Brain microvascular endothelial cell (primary cell): ENCODE data around the gene SMAD3.

Experiments used
- DNase-seq: peaks from one replicate; pipeline ENCODE4 v3.0.0-alpha.2; 2020
- H3K27ac ChIP-seq: fragments of 250-450 bp; sonication (Bioruptor Pico); 2 replicates; pipeline ENCODE4 v1.5.1; 2020; ENCODE audit warnings: mild to moderate bottlenecking, moderate library complexity
- H3K27me3 ChIP-seq: fragments of 250-450 bp; sonication (Bioruptor Pico); replicated peaks from 2 replicates; pipeline ENCODE4 v1.5.1; 2020; ENCODE audit warnings: mild to moderate bottlenecking
- H3K36me3 ChIP-seq: fragments of 250-450 bp; sonication (Bioruptor Pico); replicated peaks from 2 replicates; pipeline ENCODE4 v1.5.1; 2020; ENCODE audit warnings: mild to moderate bottlenecking
- H3K4me3 ChIP-seq: 2 replicates; pipeline ENCODE4 v1.5.1; 2011; ENCODE audit warnings: low read depth, mild to moderate bottlenecking, control low read depth, low read length, moderate library complexity
- CTCF ChIP-seq: IDR thresholded peaks from 2 replicates; pipeline ENCODE4 v1.5.1; 2011; ENCODE audit warnings: low read depth, mild to moderate bottlenecking, moderate library complexity, low read length, control low read depth, inconsistent platforms; ENCODE audit errors: missing control alignments
- in situ Hi-C: cut with HindIII; loops from 2 replicates; pipeline ENCODE4 v1.10.0; 2017; ENCODE audit warnings: low sequenced_read_pairs, low pct_ligation_motif_present

SMAD3 gene

DNA sequence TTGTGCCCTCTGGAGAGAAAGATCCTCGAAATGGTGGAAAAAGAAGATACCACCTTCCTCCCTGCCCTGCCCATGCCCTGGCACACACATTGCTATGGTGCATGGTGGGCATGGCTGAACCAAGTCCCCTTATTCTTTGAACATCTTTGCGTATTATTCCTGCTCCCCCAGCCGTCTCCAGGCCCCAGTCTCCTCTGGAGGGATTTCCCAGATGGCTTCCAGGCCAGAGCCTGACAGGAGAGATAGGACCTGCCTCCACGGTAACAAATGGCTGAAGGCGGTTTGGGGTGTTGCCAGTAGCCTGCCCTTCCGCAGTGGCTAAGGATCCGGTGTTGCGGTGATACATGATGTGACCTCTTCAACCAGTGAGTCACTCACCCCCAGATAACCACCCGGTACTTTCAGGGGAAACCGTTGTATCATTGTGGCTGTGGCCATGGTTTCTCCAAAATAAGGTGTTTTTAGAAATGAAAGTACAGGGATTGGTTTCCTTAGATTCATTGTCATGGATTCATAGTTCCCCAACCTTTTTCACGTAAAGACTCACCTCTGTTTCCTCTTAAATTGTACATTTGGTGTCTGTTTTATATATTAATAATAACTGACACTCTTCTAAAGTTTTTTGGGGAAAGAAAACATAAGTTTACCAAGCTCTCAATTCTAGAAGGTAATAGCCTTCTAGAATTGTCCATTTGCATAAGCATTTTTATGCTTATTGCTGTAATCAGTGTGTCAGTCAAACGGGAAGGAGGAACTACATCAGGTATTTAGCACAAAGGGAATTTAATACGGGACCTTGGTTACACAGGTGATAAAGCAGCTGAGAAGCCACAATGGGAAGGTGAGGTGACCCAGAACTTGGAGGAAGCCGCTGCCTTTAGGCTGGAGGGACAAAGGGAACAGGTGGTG is 25.9 kb downstream of the SMAD3 start:
- Histone ChIP-seq H3K36me3 (peaks cover 66% of the 10 kb centered on the region), H3K27me3 (no peaks in the 10 kb centered on the region), H3K27ac (peak overlapping the region; percentile 91), H3K4me3 (no peak overlapping the region)
- TF ChIP-seq CTCF = no peak
- in situ Hi-C loops = no loop called here
- peak; percentile 97 for DNase-seq

DNA sequence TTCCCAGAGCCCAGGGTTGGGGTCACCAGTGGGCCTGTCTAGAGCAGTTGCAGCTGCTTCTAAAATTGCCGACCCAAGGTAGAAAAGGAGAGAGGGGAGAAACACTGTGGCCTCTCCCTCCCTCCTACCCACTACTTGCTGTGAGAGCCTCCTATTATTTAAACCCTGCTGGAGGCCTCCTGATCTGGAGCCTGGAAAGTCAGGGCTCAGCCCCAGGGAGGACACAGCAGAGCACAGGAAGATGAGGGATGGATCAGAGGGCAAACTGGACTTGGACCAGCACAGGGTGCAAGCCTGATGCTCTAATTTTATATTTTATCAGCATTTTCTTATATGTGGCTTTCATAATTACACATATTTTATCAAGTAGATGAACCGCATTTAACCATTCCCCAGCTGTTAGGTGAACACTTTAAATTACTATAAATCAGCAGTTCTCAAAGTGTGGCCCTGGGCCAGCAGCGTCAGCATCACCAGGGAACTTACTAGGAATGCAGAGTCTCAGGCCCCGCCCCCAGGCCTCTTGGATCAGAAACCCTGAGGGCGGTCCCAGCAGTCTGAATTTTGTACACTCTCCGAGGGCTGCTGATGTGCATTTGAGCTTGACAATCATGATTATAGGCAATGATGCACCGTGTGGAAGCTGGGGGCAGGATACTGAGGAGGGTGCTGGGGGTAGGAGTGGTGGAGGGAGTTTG is 26.7 kb downstream of the SMAD3 start:
- TF ChIP-seq CTCF = no peak
- peaks cover 68% of the 10 kb centered on the region for H3K36me3 ChIP-seq
- in situ Hi-C loops = no loop called here
- no peaks in the 10 kb centered on the region for H3K27me3 ChIP-seq
- H3K4me3 ChIP-seq = no peak overlapping the region
- DNase-seq = no peak
- peak overlapping the region; percentile 91 for H3K27ac ChIP-seq

DNA sequence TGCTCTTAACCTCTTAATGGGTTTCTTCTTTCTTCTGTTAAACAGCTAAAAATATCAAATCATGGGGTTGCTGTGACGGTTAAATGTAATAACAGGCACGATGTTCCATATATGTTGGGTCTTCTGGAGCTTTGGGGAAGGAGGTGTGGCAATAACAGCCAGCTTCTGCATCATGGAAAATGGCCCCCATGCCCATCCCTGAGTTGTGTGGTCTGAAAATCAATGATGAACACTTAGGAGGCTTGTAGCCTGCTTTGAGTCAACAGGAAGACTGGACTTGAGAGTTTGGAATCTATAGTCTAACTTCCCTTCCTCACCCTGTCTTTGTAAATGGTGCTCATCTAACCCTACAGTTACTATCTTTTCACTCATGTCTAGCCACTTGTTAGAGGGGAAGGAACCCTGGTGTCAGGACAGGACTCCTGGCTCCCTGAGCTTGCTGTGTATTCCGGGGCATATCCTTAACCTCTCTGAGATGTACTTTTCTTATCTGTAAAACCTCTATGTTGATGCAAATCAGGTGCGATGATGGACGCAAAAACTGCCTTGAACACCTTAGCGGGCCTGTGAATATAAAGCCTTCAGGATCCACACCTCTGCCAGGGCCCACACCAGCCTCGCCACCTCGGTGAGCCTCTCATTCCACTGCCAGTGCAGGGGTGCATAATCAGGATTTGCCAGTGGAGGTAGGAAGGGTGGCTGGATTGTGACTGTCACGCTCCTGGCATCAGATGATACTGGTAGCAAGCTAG is 27.5 kb downstream of the SMAD3 start:
- in situ Hi-C loops = no loop called here
- TF ChIP-seq CTCF = no peak

DNA sequence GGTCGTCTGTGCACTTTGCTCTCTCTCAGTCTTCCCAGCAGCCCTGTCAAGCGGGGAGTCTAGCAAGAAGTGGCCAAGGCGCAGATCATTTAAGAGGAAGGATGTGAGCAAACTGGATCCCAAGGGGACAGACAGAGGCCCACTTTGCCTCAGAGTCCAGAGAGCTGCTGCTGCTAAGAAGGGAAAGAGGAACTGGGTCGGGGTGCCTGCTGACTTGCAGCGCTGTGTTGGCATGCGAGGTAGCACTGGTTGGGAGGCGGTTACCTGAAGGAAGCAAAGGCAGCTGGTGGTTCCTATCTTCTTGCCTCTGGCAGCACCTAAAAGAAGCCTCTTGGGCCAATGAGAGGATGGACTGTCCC is 28.1 kb downstream of the SMAD3 start:
- in situ Hi-C loops = no loop called here
- H3K27ac ChIP-seq = no peak overlapping the region
- H3K36me3 ChIP-seq = peaks cover 68% of the 10 kb centered on the region
- H3K27me3 ChIP-seq = no peaks in the 10 kb centered on the region
- H3K4me3 ChIP-seq = no peak overlapping the region
- no peak for DNase-seq
- TF ChIP-seq CTCF = no peak

More for the DNA sequence above, 27.5 kb downstream of the SMAD3 start:
- H3K27ac ChIP-seq = peak overlapping the region; percentile 91
- peaks cover 68% of the 10 kb centered on the region for H3K36me3 ChIP-seq
- H3K27me3 ChIP-seq = no peaks in the 10 kb centered on the region
- H3K4me3 ChIP-seq = no peak overlapping the region
- no peak for DNase-seq

- DNase-seq = no peak
- in situ Hi-C loops = no loop called here
- H3K27me3 ChIP-seq = no peaks in the 10 kb centered on the region
- no peak overlapping the region for H3K4me3 ChIP-seq
- H3K27ac ChIP-seq = no peak overlapping the region
- peaks cover 76% of the 10 kb centered on the region for H3K36me3 ChIP-seq
- no peak for TF ChIP-seq CTCF
These were observed 28.8 kb downstream of the SMAD3 start for GRCh38 chr15:67094001-67094826.
